Testis (tissue), 3 donors: ENCODE results near the gene CNKSR2. TPM values are rescaled to one million over a fixed set of nuclear protein-coding genes. Genes with fewer than 3 reads are reported as not detected.

ENCODE experiments used
- DNase-seq: peaks from one replicate; pipeline ENCODE4 v3.0.0-alpha.2; 2019
- H3K27ac ChIP-seq, 2 donors: fragments of 200-600 bp; sonication (generic); one replicate each; pipeline ENCODE4 v1.5.1; 2019
- H3K27me3 ChIP-seq: fragments of 200-600 bp; sonication (generic); one replicate; pipeline ENCODE4 v1.5.1; 2019
- H3K36me3 ChIP-seq: fragments of 200-600 bp; sonication (generic); one replicate; pipeline ENCODE4 v1.5.1; 2017; ENCODE audit warnings: low read depth; ENCODE audit errors: missing control alignments
- H3K4me1 ChIP-seq: fragments of 200-600 bp; sonication (generic); one replicate; pipeline ENCODE4 v1.5.1; 2019
- H3K4me3 ChIP-seq, 2 donors: fragments of 200-600 bp; sonication (generic); one replicate each; pipeline ENCODE4 v1.5.1; 2017 to 2019
- H3K9me3 ChIP-seq: fragments of 200-600 bp; sonication (generic); one replicate; pipeline ENCODE4 v1.5.1; 2017
- POLR2A ChIP-seq: fragments of 450-650 bp; IDR thresholded peaks from one replicate; pipeline ENCODE4 v1.6.1; 2017; ENCODE audit warnings: antibody characterized with exemption, mild to moderate bottlenecking, moderate library complexity
- WGBS, 2 donors: methylation state at CpG; one replicate each; pipeline ENCODE4 v1.1.5; 2018; 5-methylcytosine and 5-hydroxymethylcytosine counted together
- intact Hi-C: fragments of 100-400 bp; cut with DNase I; formaldehyde crosslinking; loops from one replicate; pipeline ENCODE4 v1.15.1; 2023; ENCODE audit warnings: low total_unique reads
- polyA plus RNA-seq: library from polyadenylated mRNA; stranded (reverse); fragments of 350-450 nt; fragmentation: Illumina TruSeq; extraction: RNeasy Lipid Tissue Mini Kit (QIAGEN cat#74804); gene quantifications from one replicate; pipeline ENCODE4 v1.2.3, GENCODE V29; 2014; ENCODE audit warnings: low read depth, low replicate concordance; ENCODE audit not compliant: insufficient read depth
- total RNA-seq, 2 donors: library from RNA; depleted of rRNA; stranded (reverse); fragments of >200 nt; gene quantifications; one replicate each; pipeline ENCODE4 v1.2.3, GENCODE V29; 2016
- TF ChIP-seq, protein P1 (sequence below), 3 experiments: fragments of 450-650 bp in 2 of 3; fragments of 200-600 bp in 1 of 3; sonication (generic) in 1 of 3; IDR thresholded peaks; one replicate each; pipeline ENCODE4 v1.5.1; 2016 to 2019; ENCODE audit warnings: antibody characterized with exemption in 3 of 3, mild to moderate bottlenecking in 2 of 3, moderate library complexity in 1 of 3

The CNKSR2 gene
- total and polyA plus RNA-seq, 3 donors from 2014 or later: 2.1 to 17.3 (median 13.2) TPM

GRCh38 chrX:21678048-21678612, 303.9 kb downstream of the CNKSR2 start:
- Histone ChIP-seq H3K9me3 (no peaks in the 10 kb centered on the region), H3K27me3 (no peaks in the 10 kb centered on the region), H3K36me3 (no peaks in the 10 kb centered on the region), H3K27ac (no peak overlapping the region), H3K4me1 (no peaks in the 10 kb centered on the region), H3K4me3 (no peak overlapping the region)
- intact Hi-C loops: no loop called here
- no peak for DNase-seq
- TF ChIP-seq, protein P1, sequence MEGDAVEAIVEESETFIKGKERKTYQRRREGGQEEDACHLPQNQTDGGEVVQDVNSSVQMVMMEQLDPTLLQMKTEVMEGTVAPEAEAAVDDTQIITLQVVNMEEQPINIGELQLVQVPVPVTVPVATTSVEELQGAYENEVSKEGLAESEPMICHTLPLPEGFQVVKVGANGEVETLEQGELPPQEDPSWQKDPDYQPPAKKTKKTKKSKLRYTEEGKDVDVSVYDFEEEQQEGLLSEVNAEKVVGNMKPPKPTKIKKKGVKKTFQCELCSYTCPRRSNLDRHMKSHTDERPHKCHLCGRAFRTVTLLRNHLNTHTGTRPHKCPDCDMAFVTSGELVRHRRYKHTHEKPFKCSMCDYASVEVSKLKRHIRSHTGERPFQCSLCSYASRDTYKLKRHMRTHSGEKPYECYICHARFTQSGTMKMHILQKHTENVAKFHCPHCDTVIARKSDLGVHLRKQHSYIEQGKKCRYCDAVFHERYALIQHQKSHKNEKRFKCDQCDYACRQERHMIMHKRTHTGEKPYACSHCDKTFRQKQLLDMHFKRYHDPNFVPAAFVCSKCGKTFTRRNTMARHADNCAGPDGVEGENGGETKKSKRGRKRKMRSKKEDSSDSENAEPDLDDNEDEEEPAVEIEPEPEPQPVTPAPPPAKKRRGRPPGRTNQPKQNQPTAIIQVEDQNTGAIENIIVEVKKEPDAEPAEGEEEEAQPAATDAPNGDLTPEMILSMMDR (IDR thresholded peaks at IDR 0.05): no peak
- TF ChIP-seq POLR2A: no peak
- WGBS, 2 donors: 69 to 80% methylated on average over 4 of the region's 4 CpGs

- no peaks in the 10 kb centered on the region for H3K4me1 ChIP-seq
- intact Hi-C loops: no loop called here
These were observed 309.7 kb downstream of the CNKSR2 start for GRCh38 chrX:21683941-21684340.

GRCh38 chrX:21691512-21692018, 317.3 kb downstream of the CNKSR2 start:
- Histone ChIP-seq H3K27ac (no peak overlapping the region), H3K27me3 (no peaks in the 10 kb centered on the region), H3K4me1 (no peaks in the 10 kb centered on the region), H3K9me3 (no peaks in the 10 kb centered on the region), H3K36me3 (no peaks in the 10 kb centered on the region), H3K4me3 (no peak overlapping the region)
- no peak for DNase-seq
- intact Hi-C loops: no loop called here
- 85 to 87% methylated on average over 3 of the region's 3 CpGs for WGBS, 2 donors
- TF ChIP-seq POLR2A: no peak
- TF ChIP-seq, protein P1 (IDR thresholded peaks at IDR 0.05): no peak

More at GRCh38 chrX:21683941-21684340, 309.7 kb downstream of the CNKSR2 start:
- no peak for TF ChIP-seq POLR2A
- TF ChIP-seq, protein P1 (IDR thresholded peaks at IDR 0.05): no peak
- no peak for DNase-seq
- H3K27ac ChIP-seq: no peak overlapping the region
- WGBS, 2 donors: 50 to 80% methylated on average over 1 of the region's 1 CpG
- no peaks in the 10 kb centered on the region for H3K27me3 ChIP-seq
- no peaks in the 10 kb centered on the region for H3K36me3 ChIP-seq
- H3K4me3 ChIP-seq: no peak overlapping the region
- H3K9me3 ChIP-seq: no peaks in the 10 kb centered on the region

GRCh38 chrX:21698272-21698671, 324.1 kb downstream of the CNKSR2 start:
- H3K4me1 ChIP-seq: no peaks in the 10 kb centered on the region
- H3K36me3 ChIP-seq: no peaks in the 10 kb centered on the region
- TF ChIP-seq POLR2A: no peak
- TF ChIP-seq, protein P1 (IDR thresholded peaks at IDR 0.05): no peak
- no peaks in the 10 kb centered on the region for H3K9me3 ChIP-seq
- no peak overlapping the region for H3K27ac ChIP-seq
- DNase-seq: no peak
- no peak overlapping the region for H3K4me3 ChIP-seq
- 77 to 88% methylated on average over 4 of the region's 4 CpGs for WGBS, 2 donors
- H3K27me3 ChIP-seq: no peaks in the 10 kb centered on the region
- intact Hi-C loops: no loop called here

- Histone ChIP-seq H3K27ac (no peak overlapping the region), H3K36me3 (no peaks in the 10 kb centered on the region), H3K4me1 (no peaks in the 10 kb centered on the region), H3K9me3 (no peaks in the 10 kb centered on the region), H3K4me3 (no peak overlapping the region), H3K27me3 (no peaks in the 10 kb centered on the region)
- no peak for DNase-seq
- TF ChIP-seq, protein P1 (IDR thresholded peaks at IDR 0.05): no peak
- no peak for TF ChIP-seq POLR2A
- intact Hi-C loops: no loop called here
- 73 to 79% methylated on average over 3 of the region's 3 CpGs for WGBS, 2 donors
These were observed 324.9 kb downstream of the CNKSR2 start for GRCh38 chrX:21699136-21699535.
